K562 (cell line): Measurements from ENCODE around the gene SPSB1. TPM values are rescaled to one million over a fixed set of nuclear protein-coding genes. Genes with fewer than 3 reads are reported as not detected.

Experiments used
- FIP1L1 ChIP-seq: fragments of 200-400 bp; formaldehyde crosslinking; IDR thresholded peaks from 2 replicates; pipeline ENCODE4 v1.6.1; 2018; ENCODE audit warnings: mild to moderate bottlenecking, low read depth, low read length; ENCODE audit not compliant: poor library complexity, severe bottlenecking
- FOXJ3 ChIP-seq: sonication (generic); formaldehyde crosslinking; IDR thresholded peaks from 2 replicates; pipeline ENCODE4 v1.4.0; 2020; ENCODE audit warnings: mild to moderate bottlenecking, missing genetic modification reagents
- MECOM ChIP-seq: fragments of 250-450 bp; sonication (Bioruptor Pico); IDR thresholded peaks from 2 replicates; pipeline ENCODE4 v1.8.0; 2022; ENCODE audit warnings: inconsistent platforms
- NFIX ChIP-seq: fragments of 250-450 bp; sonication (Bioruptor Pico); IDR thresholded peaks from 2 replicates; pipeline ENCODE4 v1.4.0; 2020; ENCODE audit warnings: low read depth, mild to moderate bottlenecking, moderate library complexity
- NR4A1 ChIP-seq, 2 experiments: fragments of 250-450 bp in 1 of 2; fragments of 450-650 bp in 1 of 2; sonication (Bioruptor Pico) in 1 of 2; IDR thresholded peaks; 2 replicates each; pipeline versions ENCODE4 v1.4.0 to v1.6.1; 2016 to 2020; ENCODE audit warnings: mild to moderate bottlenecking in 2 of 2, missing compliant biosample characterization in 1 of 2, missing genetic modification characterization in 1 of 2, moderate library complexity in 1 of 2
- NRF1 ChIP-seq, 2 experiments: fragments of 450-650 bp; IDR thresholded peaks in 1 of 2; conservative IDR thresholded peaks in 1 of 2; 2 replicates each; pipeline ENCODE4 v1.6.1; 2014; ENCODE audit warnings: mild to moderate bottlenecking in 2 of 2
- RFX5 ChIP-seq: IDR thresholded peaks from 2 replicates; pipeline ENCODE4 v1.6.1; 2011; ENCODE audit warnings: low read depth, mild to moderate bottlenecking, improper control_type of control experiment, low read length
- ZBTB1 ChIP-seq: sonication (generic); formaldehyde crosslinking; IDR thresholded peaks from 2 replicates; pipeline ENCODE4 v1.8.1; 2023; ENCODE audit warnings: missing genetic modification reagents, low read depth, mild to moderate bottlenecking, borderline replicate concordance
- ZNF408 ChIP-seq: fragments of 250-450 bp; sonication (Bioruptor Pico); IDR thresholded peaks from 2 replicates; pipeline ENCODE4 v1.4.0; 2020; ENCODE audit warnings: low read depth, mild to moderate bottlenecking, moderate library complexity
- ZNF699 ChIP-seq: fragments of 250-450 bp; sonication (Bioruptor Pico); IDR thresholded peaks from 2 replicates; pipeline ENCODE4 v1.8.0; 2021; ENCODE audit warnings: mild to moderate bottlenecking, moderate library complexity; ENCODE audit not compliant: insufficient replicate concordance
- polyA plus RNA-seq, 8 experiments: library from polyadenylated mRNA; depleted of rRNA in 4 of 8; stranded (reverse) in 5 of 8; unstranded in 3 of 8; fragments of >200 nt; fragmentation: Nextera tagmentation in 2 of 8; fragmentation: Illumina TruSeq in 1 of 8; extraction: Ambion mirVana in 2 of 8; extraction: Trizol in 1 of 8; gene quantifications; 2 replicates each; pipeline versions ENCODE4 v1.2.1 to v1.2.3, GENCODE V29; 2011 to 2014; ENCODE audit warnings: inconsistent platforms in 1 of 8, missing spikeins in 1 of 8
- total RNA-seq, 7 experiments: library from RNA; depleted of rRNA in 6 of 7; stranded (reverse); fragments of >200 nt in 6 of 7; fragmentation: Illumina TruSeq in 2 of 7; extraction: Trizol in 2 of 7; gene quantifications; 2 replicates each; pipeline versions ENCODE4 v1.2.1 to v1.2.3, GENCODE V29; 2011 to 2021; ENCODE audit warnings: low replicate concordance in 1 of 7
- TF ChIP-seq, protein P1 (sequence below): fragments of 250-450 bp; sonication (Bioruptor Pico); IDR thresholded peaks from 2 replicates; pipeline ENCODE4 v1.4.0; 2020
- TF ChIP-seq, protein P2 (sequence below): fragments of 200-400 bp; formaldehyde crosslinking; IDR thresholded peaks from 2 replicates; pipeline ENCODE4 v1.6.1; 2017; ENCODE audit warnings: mild to moderate bottlenecking, low read depth, low read length, moderate library complexity
- TF ChIP-seq, protein P3 (sequence below): sonication (generic); formaldehyde crosslinking; IDR thresholded peaks from 2 replicates; pipeline ENCODE4 v1.9.0; 2022; ENCODE audit warnings: mild to moderate bottlenecking, missing genetic modification reagents
- TF ChIP-seq, protein P4 (sequence below): fragments of 450-650 bp; formaldehyde crosslinking; IDR thresholded peaks from 2 replicates; pipeline ENCODE4 v1.4.0; 2022; ENCODE audit warnings: mild to moderate bottlenecking, moderate library complexity
- TF ChIP-seq, protein P5 (sequence below): fragments of 250-450 bp; sonication (Bioruptor Pico); IDR thresholded peaks from 2 replicates; pipeline ENCODE4 v1.4.0; 2020

The SPSB1 gene
- total and polyA plus RNA-seq, 9 of the 15 experiments (the other 6 are each of a cell fraction or from before 2014, with no cell fraction given) = 0.06 to 0.35 (median 0.14) TPM; not detected in 6

DNA sequence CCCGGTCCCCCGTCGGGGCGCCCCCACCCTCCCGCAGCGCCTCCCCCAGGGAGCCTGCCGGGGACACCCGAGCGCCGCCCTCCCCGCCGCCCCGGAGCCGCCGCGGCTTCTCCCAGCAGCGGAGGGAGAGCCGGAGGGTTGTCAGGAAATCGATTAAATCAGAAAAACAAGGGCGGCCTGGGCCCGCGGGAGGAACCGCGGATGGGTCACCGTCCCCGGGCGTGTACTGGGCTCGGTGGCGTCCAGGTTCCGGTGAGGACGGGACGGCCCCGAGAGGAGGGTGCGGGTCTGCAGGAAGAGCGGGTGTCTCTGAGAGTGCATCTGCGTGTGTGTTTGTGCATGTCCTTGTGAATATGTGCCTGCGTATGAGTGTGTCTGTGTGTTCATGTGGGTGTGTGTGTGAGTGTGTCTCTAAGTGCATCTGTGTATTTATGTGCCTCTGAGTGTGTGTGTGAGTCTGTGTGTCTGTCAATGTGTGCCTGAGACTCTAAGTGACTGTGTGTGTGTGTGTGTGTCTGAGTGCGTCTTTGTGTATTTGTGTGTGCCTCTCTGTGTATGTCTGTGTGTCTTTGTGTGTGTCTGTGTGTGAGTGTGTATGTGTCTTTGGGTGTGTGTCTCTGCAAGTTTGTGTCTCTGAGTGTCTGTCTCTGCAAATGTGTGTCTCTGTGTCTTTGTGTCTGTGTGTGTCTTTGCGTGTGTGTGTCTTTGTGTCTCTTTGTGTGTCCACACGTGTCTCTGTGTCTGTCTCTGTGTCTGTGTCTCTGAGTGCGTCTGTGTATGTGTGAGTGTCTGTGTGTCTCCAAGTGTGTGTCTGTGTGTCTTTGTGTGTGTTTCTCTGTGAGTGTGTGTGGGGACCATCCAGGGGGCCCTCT, 1.1 kb downstream of the SPSB1 start (continued):
- TF ChIP-seq, protein P1, sequence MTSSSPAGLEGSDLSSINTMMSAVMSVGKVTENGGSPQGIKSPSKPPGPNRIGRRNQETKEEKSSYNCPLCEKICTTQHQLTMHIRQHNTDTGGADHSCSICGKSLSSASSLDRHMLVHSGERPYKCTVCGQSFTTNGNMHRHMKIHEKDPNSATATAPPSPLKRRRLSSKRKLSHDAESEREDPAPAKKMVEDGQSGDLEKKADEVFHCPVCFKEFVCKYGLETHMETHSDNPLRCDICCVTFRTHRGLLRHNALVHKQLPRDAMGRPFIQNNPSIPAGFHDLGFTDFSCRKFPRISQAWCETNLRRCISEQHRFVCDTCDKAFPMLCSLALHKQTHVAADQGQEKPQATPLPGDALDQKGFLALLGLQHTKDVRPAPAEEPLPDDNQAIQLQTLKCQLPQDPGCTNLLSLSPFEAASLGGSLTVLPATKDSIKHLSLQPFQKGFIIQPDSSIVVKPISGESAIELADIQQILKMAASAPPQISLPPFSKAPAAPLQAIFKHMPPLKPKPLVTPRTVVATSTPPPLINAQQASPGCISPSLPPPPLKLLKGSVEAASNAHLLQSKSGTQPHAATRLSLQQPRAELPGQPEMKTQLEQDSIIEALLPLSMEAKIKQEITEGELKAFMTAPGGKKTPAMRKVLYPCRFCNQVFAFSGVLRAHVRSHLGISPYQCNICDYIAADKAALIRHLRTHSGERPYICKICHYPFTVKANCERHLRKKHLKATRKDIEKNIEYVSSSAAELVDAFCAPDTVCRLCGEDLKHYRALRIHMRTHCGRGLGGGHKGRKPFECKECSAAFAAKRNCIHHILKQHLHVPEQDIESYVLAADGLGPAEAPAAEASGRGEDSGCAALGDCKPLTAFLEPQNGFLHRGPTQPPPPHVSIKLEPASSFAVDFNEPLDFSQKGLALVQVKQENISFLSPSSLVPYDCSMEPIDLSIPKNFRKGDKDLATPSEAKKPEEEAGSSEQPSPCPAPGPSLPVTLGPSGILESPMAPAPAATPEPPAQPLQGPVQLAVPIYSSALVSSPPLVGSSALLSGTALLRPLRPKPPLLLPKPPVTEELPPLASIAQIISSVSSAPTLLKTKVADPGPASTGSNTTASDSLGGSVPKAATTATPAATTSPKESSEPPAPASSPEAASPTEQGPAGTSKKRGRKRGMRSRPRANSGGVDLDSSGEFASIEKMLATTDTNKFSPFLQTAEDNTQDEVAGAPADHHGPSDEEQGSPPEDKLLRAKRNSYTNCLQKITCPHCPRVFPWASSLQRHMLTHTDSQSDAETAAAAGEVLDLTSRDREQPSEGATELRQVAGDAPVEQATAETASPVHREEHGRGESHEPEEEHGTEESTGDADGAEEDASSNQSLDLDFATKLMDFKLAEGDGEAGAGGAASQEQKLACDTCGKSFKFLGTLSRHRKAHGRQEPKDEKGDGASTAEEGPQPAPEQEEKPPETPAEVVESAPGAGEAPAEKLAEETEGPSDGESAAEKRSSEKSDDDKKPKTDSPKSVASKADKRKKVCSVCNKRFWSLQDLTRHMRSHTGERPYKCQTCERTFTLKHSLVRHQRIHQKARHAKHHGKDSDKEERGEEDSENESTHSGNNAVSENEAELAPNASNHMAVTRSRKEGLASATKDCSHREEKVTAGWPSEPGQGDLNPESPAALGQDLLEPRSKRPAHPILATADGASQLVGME (CRISPR knock-in tag) = no peak
- TF ChIP-seq FOXJ3 (CRISPR knock-in tag) = no peak
- no peak for TF ChIP-seq NRF1 (conservative IDR thresholded peaks at IDR 0.05 in 1 of 2, IDR thresholded peaks at IDR 0.05 in 1 of 2)
- no peak for TF ChIP-seq ZBTB1 (CRISPR knock-in tag)
- no peak for TF ChIP-seq FIP1L1
- TF ChIP-seq, protein P2, sequence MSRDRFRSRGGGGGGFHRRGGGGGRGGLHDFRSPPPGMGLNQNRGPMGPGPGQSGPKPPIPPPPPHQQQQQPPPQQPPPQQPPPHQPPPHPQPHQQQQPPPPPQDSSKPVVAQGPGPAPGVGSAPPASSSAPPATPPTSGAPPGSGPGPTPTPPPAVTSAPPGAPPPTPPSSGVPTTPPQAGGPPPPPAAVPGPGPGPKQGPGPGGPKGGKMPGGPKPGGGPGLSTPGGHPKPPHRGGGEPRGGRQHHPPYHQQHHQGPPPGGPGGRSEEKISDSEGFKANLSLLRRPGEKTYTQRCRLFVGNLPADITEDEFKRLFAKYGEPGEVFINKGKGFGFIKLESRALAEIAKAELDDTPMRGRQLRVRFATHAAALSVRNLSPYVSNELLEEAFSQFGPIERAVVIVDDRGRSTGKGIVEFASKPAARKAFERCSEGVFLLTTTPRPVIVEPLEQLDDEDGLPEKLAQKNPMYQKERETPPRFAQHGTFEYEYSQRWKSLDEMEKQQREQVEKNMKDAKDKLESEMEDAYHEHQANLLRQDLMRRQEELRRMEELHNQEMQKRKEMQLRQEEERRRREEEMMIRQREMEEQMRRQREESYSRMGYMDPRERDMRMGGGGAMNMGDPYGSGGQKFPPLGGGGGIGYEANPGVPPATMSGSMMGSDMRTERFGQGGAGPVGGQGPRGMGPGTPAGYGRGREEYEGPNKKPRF = no peak
- TF ChIP-seq, protein P3, sequence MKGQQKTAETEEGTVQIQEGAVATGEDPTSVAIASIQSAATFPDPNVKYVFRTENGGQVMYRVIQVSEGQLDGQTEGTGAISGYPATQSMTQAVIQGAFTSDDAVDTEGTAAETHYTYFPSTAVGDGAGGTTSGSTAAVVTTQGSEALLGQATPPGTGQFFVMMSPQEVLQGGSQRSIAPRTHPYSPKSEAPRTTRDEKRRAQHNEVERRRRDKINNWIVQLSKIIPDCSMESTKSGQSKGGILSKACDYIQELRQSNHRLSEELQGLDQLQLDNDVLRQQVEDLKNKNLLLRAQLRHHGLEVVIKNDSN (CRISPR knock-in tag) = no peak
- TF ChIP-seq, protein P4, sequence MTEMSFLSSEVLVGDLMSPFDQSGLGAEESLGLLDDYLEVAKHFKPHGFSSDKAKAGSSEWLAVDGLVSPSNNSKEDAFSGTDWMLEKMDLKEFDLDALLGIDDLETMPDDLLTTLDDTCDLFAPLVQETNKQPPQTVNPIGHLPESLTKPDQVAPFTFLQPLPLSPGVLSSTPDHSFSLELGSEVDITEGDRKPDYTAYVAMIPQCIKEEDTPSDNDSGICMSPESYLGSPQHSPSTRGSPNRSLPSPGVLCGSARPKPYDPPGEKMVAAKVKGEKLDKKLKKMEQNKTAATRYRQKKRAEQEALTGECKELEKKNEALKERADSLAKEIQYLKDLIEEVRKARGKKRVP (CRISPR knock-in tag) = no peak
- TF ChIP-seq, protein P5, sequence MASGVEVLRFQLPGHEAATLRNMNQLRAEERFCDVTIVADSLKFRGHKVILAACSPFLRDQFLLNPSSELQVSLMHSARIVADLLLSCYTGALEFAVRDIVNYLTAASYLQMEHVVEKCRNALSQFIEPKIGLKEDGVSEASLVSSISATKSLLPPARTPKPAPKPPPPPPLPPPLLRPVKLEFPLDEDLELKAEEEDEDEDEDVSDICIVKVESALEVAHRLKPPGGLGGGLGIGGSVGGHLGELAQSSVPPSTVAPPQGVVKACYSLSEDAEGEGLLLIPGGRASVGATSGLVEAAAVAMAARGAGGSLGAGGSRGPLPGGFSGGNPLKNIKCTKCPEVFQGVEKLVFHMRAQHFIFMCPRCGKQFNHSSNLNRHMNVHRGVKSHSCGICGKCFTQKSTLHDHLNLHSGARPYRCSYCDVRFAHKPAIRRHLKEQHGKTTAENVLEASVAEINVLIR (CRISPR knock-in tag) = no peak
- TF ChIP-seq ZNF408 (CRISPR knock-in tag) = no peak
- no peak for TF ChIP-seq NR4A1 (CRISPR knock-in tag; IDR thresholded peaks at IDR 0.05)
- no peak for TF ChIP-seq NR4A1 (tag; IDR thresholded peaks at IDR 0.05)
- no peak for TF ChIP-seq ZNF699 (CRISPR knock-in tag)
- no peak for TF ChIP-seq MECOM (CRISPR knock-in tag)
- TF ChIP-seq NFIX = no peak
- no peak for TF ChIP-seq RFX5
